GM19099 (cell line): ENCODE results near the gene RAD51C.

Experiments
- POLR2A ChIP-seq: IDR thresholded peaks from 3 replicates; pipeline ENCODE4 v1.6.1; 2011; ENCODE audit warnings: low read depth; ENCODE audit not compliant: insufficient read length; ENCODE audit errors: extremely low read depth

RAD51C gene

GRCh38 chr17:58763263-58763662 lies 70.9 kb downstream of the RAD51C start:
- TF ChIP-seq POLR2A, result no peak

- TF ChIP-seq POLR2A, result no peak
These were observed 72.0 kb downstream of the RAD51C start for GRCh38 chr17:58764373-58764772.

GRCh38 chr17:58779446-58779845 lies 87.0 kb downstream of the RAD51C start:
- TF ChIP-seq POLR2A, result no peak

- no peak for TF ChIP-seq POLR2A
These were observed 91.0 kb downstream of the RAD51C start for GRCh38 chr17:58783380-58783779.

- TF ChIP-seq POLR2A, result no peak
These were observed 92.7 kb downstream of the RAD51C start for GRCh38 chr17:58785097-58785496.
